H1 (cell line): ENCODE results near the gene PLXNA4. TPM values are rescaled to one million over a fixed set of nuclear protein-coding genes. Genes with fewer than 3 reads are reported as not detected.

Source experiments
- HDAC2 ChIP-seq, 2 experiments: fragments of 300-600 bp in 1 of 2; sonication (generic) in 1 of 2; IDR thresholded peaks; 2 replicates each; pipeline ENCODE4 v1.6.1; 2011 to 2012; ENCODE audit warnings: low read depth in 2 of 2, low read length in 2 of 2, mild to moderate bottlenecking in 2 of 2, moderate library complexity in 2 of 2, borderline replicate concordance in 1 of 2, inconsistent platforms in 1 of 2
- JUN ChIP-seq: IDR thresholded peaks from 2 replicates; pipeline ENCODE4 v1.6.1; 2011; ENCODE audit warnings: low read depth, mild to moderate bottlenecking, improper control_type of control experiment, low read length
- RNF2 ChIP-seq: fragments of 200-900, 300-1000 bp; sonication (generic); IDR thresholded peaks from 2 replicates; pipeline ENCODE4 v1.7.1; 2016; ENCODE audit warnings: borderline replicate concordance, low read depth, mild to moderate bottlenecking, antibody characterized with exemption, low read length; ENCODE audit not compliant: poor library complexity, severe bottlenecking; ENCODE audit errors: missing control alignments
- polyA plus RNA-seq, 7 experiments: library from polyadenylated mRNA; depleted of rRNA in 3 of 7; stranded (reverse) in 5 of 7; unstranded in 2 of 7; fragments of >200 nt in 5 of 7; fragments of 200-250 nt in 2 of 7; gene quantifications; 1 replicate in 5 of 7; 2 replicates in 1 of 7; 4 replicates in 1 of 7; pipeline versions ENCODE4 v1.2.1 to v1.2.3, GENCODE V29; 2011 to 2013; ENCODE audit warnings: missing spikeins in 2 of 7, mixed read lengths in 2 of 7
- total RNA-seq: library from RNA; stranded (reverse); fragmentation: NEBNext Ultra II Directional; extraction: Animal tissue kit (Norgen Biotek cat#: 25700); gene quantifications from 2 replicates; pipeline ENCODE4 v1.2.1, GENCODE V29; 2021
- TF ChIP-seq, protein P1 (sequence below): fragments of 300-600 bp; sonication (generic); IDR thresholded peaks from 2 replicates; pipeline ENCODE4 v1.7.1; 2012; ENCODE audit warnings: low read length, moderate library complexity, mild to moderate bottlenecking, inconsistent platforms; ENCODE audit not compliant: insufficient replicate concordance

Gene PLXNA4
- total and polyA plus RNA-seq, 2 of the 8 experiments (the other 6 are each of a cell fraction or from before 2014, with no cell fraction given), result 0.76 to 0.79 TPM

DNA sequence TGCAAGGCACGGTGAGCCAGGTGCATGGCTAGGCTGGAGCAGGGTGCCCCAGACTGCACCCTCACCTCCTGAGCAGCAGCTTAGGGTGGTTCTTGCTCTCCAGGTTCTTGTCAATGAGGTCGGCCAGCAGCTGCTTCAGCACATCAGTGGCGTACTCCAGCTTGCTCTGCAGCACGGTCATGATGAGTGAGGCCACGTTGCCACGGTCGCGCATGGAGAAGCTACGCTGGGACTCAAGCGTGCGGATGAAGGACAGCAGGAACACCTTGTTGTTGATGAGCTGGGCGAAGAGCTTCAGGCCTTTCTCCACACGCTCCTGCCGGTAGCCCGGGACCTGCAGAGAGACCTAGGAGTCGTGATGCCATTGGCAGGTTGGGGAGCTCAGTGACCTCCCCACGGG, 408.0 kb downstream of the PLXNA4 start (continued):
- TF ChIP-seq HDAC2 (IDR thresholded peaks at IDR 0.05; ENCODE audit: borderline replicate concordance in 1 of 2, low read depth in 2 of 2, low read length in 2 of 2) (no peak), JUN (no peak), RNF2 (no peak)
- TF ChIP-seq, protein P1, sequence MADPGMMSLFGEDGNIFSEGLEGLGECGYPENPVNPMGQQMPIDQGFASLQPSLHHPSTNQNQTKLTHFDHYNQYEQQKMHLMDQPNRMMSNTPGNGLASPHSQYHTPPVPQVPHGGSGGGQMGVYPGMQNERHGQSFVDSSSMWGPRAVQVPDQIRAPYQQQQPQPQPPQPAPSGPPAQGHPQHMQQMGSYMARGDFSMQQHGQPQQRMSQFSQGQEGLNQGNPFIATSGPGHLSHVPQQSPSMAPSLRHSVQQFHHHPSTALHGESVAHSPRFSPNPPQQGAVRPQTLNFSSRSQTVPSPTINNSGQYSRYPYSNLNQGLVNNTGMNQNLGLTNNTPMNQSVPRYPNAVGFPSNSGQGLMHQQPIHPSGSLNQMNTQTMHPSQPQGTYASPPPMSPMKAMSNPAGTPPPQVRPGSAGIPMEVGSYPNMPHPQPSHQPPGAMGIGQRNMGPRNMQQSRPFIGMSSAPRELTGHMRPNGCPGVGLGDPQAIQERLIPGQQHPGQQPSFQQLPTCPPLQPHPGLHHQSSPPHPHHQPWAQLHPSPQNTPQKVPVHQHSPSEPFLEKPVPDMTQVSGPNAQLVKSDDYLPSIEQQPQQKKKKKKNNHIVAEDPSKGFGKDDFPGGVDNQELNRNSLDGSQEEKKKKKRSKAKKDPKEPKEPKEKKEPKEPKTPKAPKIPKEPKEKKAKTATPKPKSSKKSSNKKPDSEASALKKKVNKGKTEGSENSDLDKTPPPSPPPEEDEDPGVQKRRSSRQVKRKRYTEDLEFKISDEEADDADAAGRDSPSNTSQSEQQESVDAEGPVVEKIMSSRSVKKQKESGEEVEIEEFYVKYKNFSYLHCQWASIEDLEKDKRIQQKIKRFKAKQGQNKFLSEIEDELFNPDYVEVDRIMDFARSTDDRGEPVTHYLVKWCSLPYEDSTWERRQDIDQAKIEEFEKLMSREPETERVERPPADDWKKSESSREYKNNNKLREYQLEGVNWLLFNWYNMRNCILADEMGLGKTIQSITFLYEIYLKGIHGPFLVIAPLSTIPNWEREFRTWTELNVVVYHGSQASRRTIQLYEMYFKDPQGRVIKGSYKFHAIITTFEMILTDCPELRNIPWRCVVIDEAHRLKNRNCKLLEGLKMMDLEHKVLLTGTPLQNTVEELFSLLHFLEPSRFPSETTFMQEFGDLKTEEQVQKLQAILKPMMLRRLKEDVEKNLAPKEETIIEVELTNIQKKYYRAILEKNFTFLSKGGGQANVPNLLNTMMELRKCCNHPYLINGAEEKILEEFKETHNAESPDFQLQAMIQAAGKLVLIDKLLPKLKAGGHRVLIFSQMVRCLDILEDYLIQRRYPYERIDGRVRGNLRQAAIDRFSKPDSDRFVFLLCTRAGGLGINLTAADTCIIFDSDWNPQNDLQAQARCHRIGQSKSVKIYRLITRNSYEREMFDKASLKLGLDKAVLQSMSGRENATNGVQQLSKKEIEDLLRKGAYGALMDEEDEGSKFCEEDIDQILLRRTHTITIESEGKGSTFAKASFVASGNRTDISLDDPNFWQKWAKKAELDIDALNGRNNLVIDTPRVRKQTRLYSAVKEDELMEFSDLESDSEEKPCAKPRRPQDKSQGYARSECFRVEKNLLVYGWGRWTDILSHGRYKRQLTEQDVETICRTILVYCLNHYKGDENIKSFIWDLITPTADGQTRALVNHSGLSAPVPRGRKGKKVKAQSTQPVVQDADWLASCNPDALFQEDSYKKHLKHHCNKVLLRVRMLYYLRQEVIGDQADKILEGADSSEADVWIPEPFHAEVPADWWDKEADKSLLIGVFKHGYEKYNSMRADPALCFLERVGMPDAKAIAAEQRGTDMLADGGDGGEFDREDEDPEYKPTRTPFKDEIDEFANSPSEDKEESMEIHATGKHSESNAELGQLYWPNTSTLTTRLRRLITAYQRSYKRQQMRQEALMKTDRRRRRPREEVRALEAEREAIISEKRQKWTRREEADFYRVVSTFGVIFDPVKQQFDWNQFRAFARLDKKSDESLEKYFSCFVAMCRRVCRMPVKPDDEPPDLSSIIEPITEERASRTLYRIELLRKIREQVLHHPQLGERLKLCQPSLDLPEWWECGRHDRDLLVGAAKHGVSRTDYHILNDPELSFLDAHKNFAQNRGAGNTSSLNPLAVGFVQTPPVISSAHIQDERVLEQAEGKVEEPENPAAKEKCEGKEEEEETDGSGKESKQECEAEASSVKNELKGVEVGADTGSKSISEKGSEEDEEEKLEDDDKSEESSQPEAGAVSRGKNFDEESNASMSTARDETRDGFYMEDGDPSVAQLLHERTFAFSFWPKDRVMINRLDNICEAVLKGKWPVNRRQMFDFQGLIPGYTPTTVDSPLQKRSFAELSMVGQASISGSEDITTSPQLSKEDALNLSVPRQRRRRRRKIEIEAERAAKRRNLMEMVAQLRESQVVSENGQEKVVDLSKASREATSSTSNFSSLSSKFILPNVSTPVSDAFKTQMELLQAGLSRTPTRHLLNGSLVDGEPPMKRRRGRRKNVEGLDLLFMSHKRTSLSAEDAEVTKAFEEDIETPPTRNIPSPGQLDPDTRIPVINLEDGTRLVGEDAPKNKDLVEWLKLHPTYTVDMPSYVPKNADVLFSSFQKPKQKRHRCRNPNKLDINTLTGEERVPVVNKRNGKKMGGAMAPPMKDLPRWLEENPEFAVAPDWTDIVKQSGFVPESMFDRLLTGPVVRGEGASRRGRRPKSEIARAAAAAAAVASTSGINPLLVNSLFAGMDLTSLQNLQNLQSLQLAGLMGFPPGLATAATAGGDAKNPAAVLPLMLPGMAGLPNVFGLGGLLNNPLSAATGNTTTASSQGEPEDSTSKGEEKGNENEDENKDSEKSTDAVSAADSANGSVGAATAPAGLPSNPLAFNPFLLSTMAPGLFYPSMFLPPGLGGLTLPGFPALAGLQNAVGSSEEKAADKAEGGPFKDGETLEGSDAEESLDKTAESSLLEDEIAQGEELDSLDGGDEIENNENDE, result no peak
